ENCODE results near the gene ATP12A.

- no peak for TF ChIP-seq CTCF (IDR thresholded peaks at IDR 0.05; ENCODE audit: poor library complexity)
- TF ChIP-seq EZH2 (IDR thresholded peaks at IDR 0.05; ENCODE audit: borderline replicate concordance), result peak; percentile 68
Observed at GRCh38 chr13:24745861-24746617, 65.8 kb downstream of the ATP12A start.

Data from hepatocyte (in vitro differentiated cells).